Measurements from ENCODE around the gene HMOX2. TPM values are rescaled to one million over a fixed set of nuclear protein-coding genes. Genes with fewer than 3 reads are reported as not detected.

Gene HMOX2
- total RNA-seq, 4 donors from 2014 or later: 26.6 to 45.9 (median 44.7) TPM

- H3K36me3 ChIP-seq: peaks cover 22 to 75% (median 48%) of the 10 kb centered on the region in 4 donors
- DNase-seq (ENCODE audit: extremely low spot score): no peak
- intact Hi-C loops (cut with DNase I): no loop called here
- 82% methylated on average over 4 of the region's 4 CpGs for WGBS
- no peak overlapping the region for H3K4me3 ChIP-seq
- peaks cover 0 to under 1% (median 0%) of the 10 kb centered on the region in 4 donors for H3K4me1 ChIP-seq
- no peaks in the 10 kb centered on the region for H3K27me3 ChIP-seq
- H3K27ac ChIP-seq (replicated peaks in 1 of 4): no peak overlapping the region
- no peaks in the 10 kb centered on the region for H3K9me3 ChIP-seq
- no peak for TF ChIP-seq EP300 (IDR thresholded peaks at IDR 0.05)
- TF ChIP-seq POLR2A (IDR thresholded peaks at IDR 0.05; ENCODE audit: low read depth): no peak
- TF ChIP-seq, protein P1, sequence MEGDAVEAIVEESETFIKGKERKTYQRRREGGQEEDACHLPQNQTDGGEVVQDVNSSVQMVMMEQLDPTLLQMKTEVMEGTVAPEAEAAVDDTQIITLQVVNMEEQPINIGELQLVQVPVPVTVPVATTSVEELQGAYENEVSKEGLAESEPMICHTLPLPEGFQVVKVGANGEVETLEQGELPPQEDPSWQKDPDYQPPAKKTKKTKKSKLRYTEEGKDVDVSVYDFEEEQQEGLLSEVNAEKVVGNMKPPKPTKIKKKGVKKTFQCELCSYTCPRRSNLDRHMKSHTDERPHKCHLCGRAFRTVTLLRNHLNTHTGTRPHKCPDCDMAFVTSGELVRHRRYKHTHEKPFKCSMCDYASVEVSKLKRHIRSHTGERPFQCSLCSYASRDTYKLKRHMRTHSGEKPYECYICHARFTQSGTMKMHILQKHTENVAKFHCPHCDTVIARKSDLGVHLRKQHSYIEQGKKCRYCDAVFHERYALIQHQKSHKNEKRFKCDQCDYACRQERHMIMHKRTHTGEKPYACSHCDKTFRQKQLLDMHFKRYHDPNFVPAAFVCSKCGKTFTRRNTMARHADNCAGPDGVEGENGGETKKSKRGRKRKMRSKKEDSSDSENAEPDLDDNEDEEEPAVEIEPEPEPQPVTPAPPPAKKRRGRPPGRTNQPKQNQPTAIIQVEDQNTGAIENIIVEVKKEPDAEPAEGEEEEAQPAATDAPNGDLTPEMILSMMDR (IDR thresholded peaks at IDR 0.05): no peak
- no peak for TF ChIP-seq POLR2AphosphoS5 (IDR thresholded peaks at IDR 0.05)
Observed at GRCh38 chr16:4433228-4433627, 43.0 kb upstream of the HMOX2 start.

GRCh38 chr16:4433914-4434787 is 42.0 kb upstream of the HMOX2 start:
- Histone ChIP-seq H3K27ac (replicated peaks in 1 of 4) (no peak overlapping the region), H3K9me3 (no peaks in the 10 kb centered on the region), H3K36me3 (peaks cover 30 to 81% (median 57%) of the 10 kb centered on the region in 4 donors), H3K4me1 (no peaks in the 10 kb centered on the region), H3K27me3 (no peaks in the 10 kb centered on the region), H3K4me3 (no peak overlapping the region)
- DNase-seq (ENCODE audit: extremely low spot score): no peak
- WGBS: 88% methylated on average over 12 of the region's 12 CpGs
- TF ChIP-seq, protein P1 (IDR thresholded peaks at IDR 0.05): no peak
- intact Hi-C loops (cut with DNase I): no loop called here

GRCh38 chr16:4435337-4436067 is 40.7 kb upstream of the HMOX2 start:
- no peaks in the 10 kb centered on the region for H3K27me3 ChIP-seq
- no peaks in the 10 kb centered on the region for H3K9me3 ChIP-seq
- 78% methylated on average over 8 of the region's 8 CpGs for WGBS
- no peak overlapping the region for H3K4me3 ChIP-seq
- no peak for DNase-seq (ENCODE audit: extremely low spot score)
- TF ChIP-seq POLR2A (IDR thresholded peaks at IDR 0.05; ENCODE audit: low read depth) (no peak), EP300 (IDR thresholded peaks at IDR 0.05) (no peak), POLR2AphosphoS5 (IDR thresholded peaks at IDR 0.05) (no peak)
- TF ChIP-seq, protein P1 (IDR thresholded peaks at IDR 0.05): no peak
- intact Hi-C loops (cut with DNase I): no loop called here
- peaks cover 42 to 94% (median 71%) of the 10 kb centered on the region in 4 donors for H3K36me3 ChIP-seq
- no peak overlapping the region for H3K27ac ChIP-seq (replicated peaks in 1 of 4)
- H3K4me1 ChIP-seq: no peaks in the 10 kb centered on the region

GRCh38 chr16:4437366-4437765 is 38.8 kb upstream of the HMOX2 start:
- TF ChIP-seq, protein P1 (IDR thresholded peaks at IDR 0.05): no peak
- TF ChIP-seq POLR2A (IDR thresholded peaks at IDR 0.05; ENCODE audit: low read depth) (no peak), POLR2AphosphoS5 (IDR thresholded peaks at IDR 0.05) (no peak), EP300 (IDR thresholded peaks at IDR 0.05) (no peak)
- Histone ChIP-seq H3K4me1 (no peaks in the 10 kb centered on the region), H3K36me3 (peaks cover 61 to 97% (median 83%) of the 10 kb centered on the region in 4 donors), H3K4me3 (no peak overlapping the region), H3K9me3 (no peaks in the 10 kb centered on the region), H3K27me3 (no peaks in the 10 kb centered on the region), H3K27ac (replicated peaks in 1 of 4) (no peak overlapping the region)
- intact Hi-C loops (cut with DNase I): no loop called here
- no peak for DNase-seq (ENCODE audit: extremely low spot score)
- 98% methylated on average over 3 of the region's 3 CpGs for WGBS

Measured in esophagus muscularis mucosa (tissue), 4 donors.